Stimulated activated CD4-positive, alpha-beta T cell treated with anti-CD3 and anti-CD28 coated beads, Interleukin-4, amount 100 ng/mL, for 24 hours (primary cell): ENCODE results near the gene DNASE1L2.
"Not testable (repeated sequence)": the region's sequence is repeated elsewhere in the genome, so short reads cannot be mapped to it uniquely, and the experiment has no call there.

Source experiments
- DNase-seq: peaks from one replicate; pipeline ENCODE4 v3.0.0-alpha.2; 2020

DNASE1L2 gene

DNA sequence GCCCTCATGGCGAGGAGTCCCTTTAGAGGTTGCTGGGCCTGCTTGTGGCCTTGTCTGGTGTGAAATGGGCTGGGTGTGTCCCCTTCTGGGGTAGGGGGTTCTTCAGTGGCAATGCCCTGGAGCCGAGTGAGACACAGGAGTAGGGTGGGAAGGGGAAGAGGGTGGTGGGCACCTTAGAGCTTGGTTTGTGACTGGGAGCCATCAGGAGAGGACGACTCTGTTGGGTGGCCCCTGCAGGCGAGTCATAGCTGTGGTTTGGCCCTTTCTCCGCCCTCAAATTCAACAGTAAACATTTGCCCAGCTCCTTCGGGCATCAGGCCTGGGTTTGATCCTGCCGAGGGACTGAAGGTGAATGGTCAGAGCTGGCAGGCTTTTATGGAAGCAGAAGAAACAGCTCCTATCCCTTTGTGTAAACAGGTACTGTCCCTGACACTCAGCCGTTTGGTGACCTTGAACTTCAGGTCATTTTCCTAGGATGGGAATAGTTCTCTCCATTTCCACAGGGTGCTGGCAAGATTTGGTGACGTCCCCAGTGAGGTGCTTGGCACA is 9.9 kb upstream of the DNASE1L2 start:
- no peak for DNase-seq

DNA sequence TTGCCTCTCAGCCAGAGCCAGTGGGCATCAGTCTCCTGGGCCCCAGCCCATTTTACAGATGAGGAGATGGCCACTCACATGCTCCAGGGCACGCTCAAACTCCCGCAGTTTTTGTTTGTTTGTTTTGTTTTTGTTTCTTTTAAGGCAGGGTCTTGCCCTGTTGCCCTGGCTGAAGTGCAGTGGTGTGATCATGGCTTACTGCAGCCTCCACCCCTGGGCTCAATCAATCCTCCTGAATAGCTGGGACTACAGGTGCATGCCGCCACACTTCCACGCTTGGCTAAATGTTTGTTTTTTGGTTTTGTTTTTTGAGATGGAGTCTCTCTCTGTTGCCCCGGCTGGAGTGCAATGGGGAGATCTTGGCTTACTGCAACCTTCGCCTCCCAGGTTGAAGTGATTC is 9.3 kb upstream of the DNASE1L2 start:
- DNase-seq, result no peak

DNA sequence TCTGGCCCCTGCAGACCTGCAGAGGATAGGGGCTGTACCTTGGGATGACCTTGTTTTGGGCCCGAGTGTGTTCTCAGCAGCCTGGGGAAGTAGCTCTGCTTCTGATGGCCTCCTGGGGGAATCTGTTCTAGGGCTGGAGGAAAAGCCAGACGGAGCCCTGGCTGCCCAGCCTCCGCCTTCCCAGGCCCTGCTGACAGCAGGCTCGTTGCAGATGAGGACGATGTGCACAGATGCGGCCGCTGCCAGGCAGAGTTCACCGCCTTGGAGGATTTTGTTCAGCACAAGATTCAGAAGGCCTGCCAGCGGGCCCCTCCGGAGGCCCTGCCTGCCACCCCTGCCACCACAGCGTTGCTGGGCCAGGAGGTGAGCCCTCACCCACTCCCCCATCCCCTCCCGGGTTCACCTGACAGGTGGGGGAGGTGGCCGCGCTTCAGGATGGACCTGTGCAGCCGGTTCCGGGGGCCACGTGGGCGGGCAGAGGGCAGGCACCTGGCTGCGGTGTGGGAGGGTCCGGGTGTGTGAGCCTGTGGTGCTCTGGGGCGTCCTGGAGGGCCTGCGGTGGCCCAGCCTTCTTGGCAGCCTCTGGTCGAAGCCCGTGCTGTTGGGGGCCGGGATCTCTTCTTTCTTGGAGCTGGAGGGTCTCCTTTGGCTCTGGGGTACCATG is 8.0 kb upstream of the DNASE1L2 start:
- no peak for DNase-seq

DNA sequence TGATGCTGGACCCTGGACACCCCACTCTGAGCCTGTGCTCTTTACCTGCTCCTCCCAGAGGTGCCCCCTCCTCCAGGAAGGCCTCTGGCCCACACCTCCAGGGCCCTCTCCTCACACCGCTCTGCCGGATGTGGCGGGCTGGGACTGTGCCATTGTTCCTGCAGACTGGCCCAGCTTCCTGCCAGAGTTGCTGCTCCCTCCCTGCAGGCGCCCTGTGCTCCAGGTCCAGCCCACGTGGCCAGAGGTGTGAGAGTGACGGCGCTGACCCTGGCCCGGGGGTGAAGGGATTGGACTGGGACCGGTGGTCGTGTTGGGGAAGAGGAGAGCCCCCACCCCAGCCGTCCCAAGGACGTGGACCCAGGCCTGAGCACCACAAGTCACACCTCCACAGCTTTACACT is 7.2 kb upstream of the DNASE1L2 start:
- no peak for DNase-seq

DNA sequence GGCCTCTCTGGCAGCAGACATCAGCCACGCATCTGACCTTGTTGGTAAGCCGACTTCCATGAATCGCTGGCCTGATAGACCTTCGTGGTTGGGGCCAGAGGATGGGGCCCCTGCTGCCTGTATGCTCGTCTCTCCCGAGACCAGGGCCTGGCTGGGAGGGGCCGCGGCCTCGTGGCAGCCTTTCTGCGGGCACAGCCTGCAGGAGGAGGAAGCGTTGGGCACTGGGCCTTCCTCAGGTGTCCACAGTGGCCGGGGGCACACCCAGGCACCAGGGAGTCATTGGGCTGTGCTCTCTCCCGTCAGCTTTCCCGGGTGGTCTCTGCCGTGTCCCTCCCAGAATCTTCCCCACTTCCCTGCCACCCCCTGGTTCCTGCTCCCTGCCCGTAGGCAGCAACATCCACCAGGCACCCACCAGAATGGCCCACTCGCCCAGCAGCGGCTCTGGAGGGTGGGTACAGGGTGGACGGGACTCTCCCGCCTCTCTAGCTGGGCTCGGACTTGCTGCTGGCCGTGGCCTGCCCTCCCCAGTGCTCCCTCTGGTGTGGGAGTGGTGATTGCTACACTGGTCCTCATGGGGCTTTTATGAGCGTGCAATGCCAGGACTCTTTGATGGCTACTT is 6.5 kb upstream of the DNASE1L2 start:
- no peak for DNase-seq

DNA sequence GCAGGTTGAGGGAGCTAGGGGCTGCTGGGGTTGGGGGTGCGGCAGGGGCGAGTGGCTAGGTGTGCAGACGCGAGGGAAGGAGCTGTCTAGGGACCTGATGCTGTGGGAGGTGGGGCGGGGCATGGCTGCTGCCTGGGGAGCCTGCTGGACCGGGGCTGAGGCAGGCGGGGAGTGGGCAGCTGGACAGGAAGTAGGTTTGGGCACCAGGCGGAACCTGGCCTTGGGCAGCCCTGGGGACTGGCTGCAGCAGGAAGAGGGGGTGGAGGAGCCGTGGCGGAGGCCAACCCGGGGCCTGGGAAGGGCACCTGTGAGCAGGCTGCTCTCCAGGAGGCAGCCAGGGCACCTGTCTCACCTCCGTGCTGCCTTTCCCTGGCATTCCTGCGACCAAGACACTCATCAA is 5.9 kb upstream of the DNASE1L2 start:
- no peak for DNase-seq

DNA sequence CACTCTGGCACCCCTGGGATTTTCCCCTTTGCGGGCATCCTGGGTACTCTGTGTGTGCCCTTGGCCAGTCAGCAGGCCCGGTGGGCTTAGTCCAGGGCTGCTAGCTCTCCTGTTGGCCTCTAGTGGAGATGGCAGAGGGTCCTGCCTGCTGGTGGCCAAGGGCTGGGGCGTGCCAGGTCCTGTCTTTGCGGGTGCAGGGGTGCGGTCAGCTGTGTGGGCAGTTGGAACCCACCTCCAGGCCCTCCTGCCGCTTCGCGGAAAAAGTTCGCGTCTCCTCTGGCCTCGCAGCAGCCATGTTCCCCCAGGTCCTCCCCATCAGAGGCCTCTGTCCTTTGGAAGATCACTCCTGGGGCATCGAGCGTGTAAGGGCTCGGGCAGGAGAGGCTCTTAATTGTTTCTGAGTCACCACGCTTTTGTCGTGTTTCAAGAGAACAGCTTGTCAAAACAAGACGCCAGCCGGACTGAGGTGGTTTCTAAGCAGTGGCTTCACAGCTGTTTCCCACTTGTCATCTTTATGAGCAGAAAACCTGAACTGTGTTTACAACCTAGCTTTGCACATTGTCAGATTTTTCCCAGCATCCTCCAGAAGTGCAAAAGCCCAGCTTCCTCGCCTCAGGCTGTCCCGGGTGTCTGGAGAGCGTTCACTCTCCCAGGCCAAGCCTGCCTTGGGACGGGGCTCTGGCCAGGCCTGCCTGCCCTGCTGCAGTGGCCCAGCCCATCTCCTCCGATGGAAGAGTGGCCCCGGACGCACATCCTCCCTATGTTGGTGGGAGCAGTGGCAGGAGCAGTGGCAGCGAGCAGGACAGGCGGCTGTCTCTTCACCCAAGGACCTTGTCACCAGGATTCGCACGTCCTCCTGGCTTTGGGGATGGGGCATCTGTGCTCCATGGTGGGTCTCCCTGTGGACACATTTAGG is 5.0 kb upstream of the DNASE1L2 start:
- no peak for DNase-seq

DNA sequence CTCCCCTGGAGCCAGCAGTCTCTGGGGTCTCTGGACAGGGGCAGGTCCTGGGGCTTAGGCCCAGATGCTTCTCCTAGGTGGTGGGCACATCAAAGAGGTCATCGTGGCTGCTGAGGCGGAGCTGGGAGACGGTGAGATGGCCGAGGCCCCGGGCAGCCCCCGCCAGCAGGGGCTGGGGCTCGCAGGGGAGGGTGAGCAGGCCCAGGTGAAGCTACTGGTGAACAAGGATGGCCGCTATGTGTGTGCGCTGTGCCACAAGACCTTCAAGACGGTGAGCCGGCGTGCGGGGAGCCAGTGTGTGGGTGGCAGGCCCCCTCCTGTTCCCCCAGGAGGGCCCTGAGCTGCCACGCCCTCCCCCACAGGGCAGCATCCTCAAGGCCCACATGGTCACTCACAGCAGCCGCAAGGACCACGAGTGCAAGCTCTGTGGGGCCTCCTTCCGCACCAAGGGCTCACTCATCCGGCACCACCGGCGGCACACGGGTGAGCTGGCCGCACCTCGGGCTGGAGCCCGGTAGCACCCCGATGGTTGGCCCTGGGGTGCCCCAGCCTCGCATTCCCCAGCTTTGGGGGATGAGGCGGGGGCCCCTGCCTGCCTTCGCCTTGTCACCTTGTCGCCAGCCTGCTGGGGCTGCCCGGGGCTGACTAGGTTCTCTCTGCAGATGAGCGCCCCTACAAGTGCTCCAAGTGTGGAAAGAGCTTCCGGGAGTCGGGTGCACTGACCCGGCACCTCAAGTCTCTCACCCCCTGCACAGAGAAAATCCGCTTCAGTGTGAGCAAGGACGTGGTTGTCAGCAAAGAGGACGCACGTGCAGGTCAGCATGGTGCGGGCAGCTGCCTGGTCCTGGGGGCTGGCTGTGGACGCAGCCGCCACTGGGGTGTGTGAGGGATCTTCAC is 3.9 kb upstream of the DNASE1L2 start:
- DNase-seq, result no peak

DNA sequence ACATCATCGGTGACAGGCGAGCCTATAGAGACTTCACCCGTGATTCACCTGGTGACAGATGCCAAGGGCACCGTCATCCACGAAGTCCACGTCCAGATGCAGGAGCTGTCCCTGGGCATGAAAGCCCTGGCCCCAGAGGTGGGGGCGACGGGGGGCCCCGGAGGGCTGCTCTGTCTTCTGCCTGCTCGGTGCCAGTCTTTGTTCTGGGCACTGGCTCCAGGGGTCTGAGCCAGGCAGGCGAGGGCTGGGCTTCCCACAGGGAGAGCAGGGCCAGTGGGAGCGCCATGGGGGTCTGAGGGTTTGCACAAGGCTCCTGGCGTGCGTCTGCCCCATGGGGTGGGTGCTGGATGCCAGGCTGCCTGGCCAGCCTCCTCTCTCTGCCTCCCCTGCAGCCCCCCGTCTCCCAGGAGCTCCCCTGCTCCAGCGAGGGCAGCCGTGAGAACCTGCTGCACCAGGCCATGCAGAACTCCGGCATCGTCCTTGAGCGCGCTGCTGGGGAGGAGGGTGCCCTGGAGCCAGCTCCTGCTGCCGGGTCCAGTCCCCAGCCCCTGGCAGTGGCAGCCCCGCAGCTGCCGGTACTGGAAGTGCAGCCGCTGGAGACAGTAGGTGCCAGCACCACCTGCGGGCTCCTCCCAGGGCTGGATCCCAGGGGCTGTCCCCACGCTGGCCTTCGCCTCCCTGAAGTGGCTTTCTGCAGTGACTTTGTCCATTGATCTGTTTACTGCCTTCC is 3.0 kb upstream of the DNASE1L2 start:
- no peak for DNase-seq

DNA sequence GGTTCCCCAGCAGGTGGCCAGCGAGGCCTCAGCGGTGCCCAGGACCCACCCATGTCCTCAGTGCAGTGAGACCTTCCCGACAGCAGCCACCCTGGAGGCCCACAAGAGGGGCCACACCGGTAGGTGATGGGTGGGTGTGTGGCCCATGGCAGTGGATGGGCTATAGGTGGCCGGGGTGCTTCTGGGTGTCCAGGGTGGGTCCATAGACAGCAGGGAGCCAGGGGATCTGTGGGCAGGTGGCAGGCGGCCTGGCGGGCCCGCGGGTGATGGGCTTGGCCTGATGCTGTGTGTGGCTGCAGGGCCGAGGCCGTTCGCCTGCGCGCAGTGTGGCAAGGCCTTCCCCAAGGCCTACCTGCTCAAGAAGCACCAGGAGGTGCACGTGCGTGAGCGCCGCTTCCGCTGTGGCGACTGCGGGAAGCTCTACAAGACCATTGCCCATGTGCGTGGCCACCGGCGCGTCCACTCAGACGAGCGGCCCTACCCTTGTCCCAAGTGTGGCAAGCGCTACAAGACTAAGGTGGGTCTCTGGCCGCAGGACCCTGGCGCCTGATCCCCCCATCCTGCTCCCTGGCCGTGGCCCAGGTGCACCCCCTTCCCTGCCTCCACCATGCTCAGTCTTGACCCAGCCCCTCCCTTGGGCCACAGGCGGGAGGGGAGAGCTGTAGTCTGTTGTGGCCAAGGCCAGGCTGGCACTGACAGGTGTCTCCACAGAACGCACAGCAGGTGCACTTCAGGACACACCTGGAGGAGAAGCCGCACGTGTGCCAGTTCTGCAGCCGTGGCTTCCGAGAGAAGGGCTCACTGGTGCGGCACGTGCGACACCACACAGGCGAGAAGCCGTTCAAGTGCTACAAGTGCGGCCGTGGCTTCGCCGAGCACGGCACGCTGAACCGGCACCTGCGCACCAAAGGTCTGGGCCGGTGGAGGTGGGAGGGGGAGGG is 2.1 kb upstream of the DNASE1L2 start:
- DNase-seq, result no peak

DNA sequence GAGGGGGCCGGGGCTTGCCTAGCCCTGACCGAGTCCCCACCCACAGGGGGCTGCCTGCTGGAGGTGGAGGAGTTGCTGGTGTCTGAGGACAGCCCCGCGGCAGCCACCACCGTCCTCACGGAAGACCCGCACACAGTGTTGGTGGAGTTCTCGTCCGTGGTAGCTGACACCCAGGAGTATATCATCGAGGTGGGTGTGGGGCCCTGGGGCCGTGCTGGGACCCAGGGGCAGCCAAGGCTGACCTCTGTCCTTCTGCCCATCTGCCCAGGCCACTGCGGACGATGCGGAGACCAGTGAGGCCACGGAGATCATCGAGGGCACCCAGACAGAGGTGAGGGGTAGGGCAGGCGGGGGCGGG is 1.5 kb upstream of the DNASE1L2 start:
- DNase-seq, result no peak

DNA sequence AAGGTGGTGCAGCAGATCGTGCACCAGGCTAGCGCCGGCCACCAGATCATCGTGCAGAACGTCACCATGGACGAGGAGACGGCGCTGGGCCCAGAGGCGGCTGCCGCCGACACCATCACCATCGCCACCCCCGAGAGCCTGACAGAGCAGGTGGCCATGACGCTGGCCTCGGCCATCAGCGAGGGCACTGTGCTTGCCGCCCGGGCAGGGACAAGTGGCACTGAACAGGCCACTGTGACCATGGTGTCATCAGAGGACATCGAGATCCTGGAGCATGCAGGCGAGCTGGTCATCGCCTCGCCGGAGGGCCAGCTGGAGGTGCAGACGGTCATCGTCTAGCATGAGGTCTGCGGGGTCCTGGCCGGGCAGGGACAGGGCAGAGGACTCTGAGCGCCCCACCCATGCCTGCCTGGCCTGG is 1.0 kb upstream of the DNASE1L2 start:
- no peak for DNase-seq

DNA sequence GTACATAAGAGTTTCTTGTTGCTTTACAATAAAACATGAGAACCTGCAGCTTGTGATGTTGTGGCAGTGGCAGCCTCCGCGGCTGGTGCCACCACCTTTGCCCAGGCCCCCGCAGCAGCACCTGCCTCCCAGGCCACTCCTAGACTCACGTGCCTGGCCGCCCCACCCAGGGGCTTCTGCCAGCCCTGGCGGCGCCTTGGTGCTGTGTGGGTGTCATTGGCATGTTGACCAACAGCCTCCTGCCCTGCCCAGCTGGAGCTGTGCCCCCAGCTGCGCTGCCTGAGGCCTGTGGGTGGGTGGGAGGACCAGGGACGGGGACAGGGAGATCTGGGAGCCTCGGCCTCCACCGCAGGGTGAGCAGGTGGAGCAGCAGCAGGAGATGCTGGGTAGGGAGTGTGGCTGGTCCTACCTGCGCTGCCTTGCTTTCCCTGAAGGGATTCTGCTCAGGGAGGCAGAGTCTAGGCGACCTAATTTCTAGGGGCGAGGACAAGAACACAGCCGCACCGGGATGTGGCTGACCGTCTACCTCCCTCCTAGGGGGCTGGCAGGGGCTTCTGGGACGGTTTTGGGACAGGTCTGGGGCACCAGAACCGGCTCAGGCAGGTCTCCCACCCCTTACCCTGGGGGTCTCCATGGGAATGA is 428 bp upstream of the DNASE1L2 start:
- no peak for DNase-seq

DNA sequence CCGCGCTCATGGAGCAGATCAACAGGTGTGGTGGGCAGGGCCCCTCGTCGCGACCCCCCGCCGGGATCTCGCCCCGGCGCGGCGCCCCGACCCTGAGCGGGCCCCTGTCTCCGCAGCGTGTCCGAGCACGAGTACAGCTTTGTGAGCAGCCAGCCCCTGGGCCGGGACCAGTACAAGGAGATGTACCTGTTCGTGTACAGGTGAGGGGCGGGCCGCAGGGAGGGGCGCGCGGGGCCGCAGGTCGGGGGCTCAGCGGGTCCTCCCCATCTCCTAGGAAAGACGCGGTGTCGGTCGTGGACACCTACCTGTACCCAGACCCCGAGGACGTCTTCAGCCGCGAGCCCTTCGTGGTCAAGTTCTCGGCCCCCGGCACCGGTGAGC is 848 bp downstream of the DNASE1L2 start:
- no peak for DNase-seq

DNA sequence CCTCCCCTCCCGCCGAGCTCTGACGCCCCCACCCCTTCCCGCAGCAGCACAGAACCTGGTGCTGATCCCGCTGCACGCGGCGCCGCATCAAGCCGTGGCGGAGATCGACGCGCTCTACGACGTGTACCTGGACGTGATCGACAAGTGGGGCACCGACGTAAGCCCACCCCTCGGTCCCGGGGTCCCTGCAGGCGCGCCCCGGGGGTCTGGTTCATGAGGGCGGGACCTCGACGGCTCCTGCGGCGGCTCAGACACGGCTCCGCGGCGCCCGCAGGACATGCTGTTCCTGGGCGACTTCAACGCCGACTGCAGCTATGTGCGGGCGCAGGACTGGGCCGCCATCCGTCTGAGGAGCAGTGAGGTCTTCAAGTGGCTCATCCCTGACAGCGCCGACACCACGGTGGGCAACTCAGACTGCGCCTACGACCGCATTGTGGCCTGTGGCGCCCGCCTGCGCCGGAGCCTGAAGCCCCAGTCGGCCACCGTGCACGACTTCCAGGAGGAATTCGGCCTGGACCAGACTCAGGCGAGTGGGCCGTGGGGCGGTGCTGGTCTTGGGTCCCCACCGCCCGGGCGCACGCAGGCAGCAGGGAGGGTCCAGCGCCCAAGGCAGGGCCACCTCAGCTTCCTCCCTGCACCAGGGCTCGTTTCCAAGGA is 1.4 kb downstream of the DNASE1L2 start:
- no peak for DNase-seq

DNA sequence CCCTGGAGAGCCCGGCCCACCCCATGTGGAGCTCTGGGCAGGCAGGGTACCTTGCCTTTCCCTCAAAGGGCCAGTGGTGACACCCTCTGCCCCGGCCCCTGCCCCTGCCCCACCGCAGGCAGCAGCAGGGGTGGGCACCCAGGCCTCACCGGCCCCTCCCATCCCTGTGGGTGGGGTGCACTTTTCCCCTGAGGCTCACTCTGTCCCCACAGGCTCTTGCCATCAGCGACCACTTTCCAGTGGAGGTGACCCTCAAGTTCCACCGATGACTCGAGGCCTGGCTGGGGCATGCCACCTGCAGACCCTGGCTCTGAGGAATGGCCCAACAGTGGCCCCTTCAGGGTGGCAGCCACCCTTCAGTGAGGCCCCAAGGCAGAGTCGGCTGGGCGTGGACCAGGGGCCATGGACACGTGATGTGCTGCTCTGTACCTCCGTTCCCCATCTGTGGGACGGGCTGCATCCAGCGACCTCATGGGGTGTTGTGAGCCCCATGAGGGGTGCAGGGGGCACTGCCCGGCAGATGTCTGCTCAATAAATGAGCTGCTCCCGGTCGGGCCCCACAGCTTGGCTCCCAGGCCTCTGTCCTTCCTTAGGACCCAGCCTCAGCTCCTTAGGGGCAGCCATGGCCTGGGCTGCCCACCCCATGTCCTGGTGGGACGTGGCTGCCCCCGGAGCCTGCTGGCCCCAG is 2.0 kb downstream of the DNASE1L2 start:
- no peak for DNase-seq

DNA sequence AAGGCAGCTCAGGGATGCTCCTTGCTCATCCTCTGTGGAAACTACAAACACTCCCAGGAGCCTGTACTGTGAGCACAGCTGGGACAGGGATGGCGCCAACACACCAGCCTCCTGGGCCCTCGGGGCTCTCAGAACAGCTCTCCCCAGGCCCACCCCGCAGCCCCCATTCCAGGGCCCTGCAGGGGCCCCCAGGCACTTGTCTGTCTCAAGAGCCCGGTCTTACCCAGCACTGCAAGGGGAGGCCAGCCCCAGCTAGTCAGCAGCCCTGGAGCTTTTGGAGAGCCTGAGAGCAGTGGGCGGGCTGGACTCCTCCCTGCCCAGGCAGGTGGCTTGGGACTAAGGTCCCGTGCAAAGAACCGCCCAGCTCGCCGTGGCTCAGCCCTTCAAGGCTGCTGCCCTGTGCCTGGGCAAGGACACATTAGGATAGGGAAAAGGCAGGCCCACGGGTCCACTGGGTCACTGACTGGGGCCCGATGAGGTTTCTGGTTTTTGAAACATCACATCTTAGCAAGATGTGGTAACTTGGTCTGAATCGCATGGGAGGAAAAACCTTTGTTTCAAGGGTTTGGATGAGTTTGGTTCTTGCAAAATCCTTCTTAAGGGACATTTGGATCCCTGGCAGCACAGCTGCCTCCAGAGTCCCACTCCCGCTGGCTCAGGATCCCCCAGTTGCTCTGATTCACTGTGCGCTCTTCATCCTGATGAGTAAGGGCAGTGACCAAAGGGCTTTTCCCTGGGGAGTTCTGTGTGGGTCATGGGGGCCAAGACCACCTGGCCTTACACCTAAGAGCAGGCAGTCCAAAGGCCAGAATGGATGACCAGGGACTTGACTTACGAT is 2.8 kb downstream of the DNASE1L2 start:
- DNase-seq, result no peak

DNA sequence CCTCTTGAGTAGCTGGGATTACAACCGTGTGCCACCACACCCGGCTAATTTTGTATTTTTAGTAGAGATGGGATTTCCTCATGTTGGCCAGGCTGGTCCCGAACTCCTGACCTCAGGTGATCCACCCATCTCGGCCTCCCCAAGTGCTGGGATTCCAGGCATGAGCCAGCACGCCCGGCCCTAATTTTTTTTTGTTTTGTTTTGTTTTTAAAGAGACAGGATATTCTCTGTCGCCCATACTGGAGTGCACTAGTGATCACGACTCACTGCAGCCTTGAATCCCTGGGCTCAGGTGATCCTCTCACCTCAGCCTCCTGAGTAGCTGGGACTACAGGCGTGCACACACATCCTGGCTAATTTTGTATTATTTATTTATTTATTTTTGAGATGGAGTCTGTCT is 4.1 kb downstream of the DNASE1L2 start:
- DNase-seq, result not testable (repeated sequence)
